Kasumi-1 (cell line): Measurements from ENCODE around the gene MME.
"Not testable (repeated sequence)": the region's sequence is repeated elsewhere in the genome, so short reads cannot be mapped to it uniquely, and the experiment has no call there.

Experiments used
- DNase-seq, 2 experiments: peaks; one replicate each; lab custom pipeline; 2025; lab: John Stamatoyannopoulos, UW

Gene MME

DNA sequence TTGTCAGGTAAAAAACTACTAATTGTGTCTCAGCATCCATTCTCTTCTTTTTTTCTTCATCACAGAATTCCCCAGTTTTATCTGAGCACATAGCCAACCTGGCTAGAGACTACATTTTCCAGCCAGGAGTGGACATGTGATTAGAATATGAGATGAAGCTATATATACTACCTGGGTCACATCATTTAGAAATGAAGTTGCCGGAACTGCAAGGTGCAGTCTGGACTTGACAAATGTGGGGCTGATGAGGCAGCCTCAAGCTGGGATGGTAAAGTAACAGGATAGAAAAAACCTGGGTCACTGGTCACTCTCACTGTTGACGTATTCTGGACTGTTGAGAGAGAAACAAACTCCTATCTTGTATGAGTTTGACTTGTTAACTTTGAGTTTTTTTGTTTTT is 113.7 kb downstream of the MME start:
- no peak for DNase-seq

DNA sequence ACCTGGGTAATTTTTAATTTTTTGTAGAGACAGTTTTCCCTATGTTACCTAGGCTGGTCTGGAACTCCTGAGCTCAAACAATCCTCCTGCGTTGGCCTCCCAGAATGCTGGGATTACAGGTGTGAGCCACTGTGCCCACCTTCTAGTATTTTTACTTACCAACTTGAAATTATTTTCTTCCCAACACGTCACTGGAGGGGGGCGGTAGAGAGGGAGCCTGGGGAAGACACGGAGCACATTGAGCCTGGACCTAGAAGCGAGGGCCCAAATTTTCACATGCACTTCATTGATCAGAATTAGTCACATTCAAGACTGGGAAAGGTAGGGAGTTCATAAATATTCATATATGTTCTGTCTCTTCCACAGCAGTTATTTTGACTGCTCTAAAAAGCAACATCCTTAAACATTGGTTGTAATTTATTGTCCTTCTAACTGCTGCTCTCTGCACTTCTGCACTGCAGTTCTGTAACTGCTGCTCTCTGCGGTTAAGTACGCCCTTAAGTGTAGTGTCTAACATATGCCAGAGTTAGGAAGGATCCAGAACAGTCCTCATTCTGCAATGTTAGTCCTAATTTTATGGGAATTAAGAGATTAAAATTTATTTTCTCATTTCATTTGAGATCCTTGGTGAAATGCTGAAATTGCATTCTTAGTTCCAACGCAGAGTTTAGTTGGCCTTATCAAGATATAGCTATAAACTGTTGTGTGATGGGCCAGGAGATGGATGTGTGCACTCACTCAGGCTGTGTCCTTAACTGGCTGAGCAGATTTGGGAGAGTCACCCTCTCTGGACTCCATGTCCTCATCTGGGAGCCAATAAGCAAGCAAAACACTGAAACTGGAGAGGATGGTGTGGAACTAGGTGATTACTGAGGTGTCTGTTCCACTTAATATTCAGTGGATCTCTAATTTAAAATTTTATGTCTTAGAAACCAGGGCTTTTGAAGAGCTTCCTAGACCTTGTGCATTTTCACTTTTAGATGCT is 115.1 kb downstream of the MME start:
- no peak for DNase-seq

DNA sequence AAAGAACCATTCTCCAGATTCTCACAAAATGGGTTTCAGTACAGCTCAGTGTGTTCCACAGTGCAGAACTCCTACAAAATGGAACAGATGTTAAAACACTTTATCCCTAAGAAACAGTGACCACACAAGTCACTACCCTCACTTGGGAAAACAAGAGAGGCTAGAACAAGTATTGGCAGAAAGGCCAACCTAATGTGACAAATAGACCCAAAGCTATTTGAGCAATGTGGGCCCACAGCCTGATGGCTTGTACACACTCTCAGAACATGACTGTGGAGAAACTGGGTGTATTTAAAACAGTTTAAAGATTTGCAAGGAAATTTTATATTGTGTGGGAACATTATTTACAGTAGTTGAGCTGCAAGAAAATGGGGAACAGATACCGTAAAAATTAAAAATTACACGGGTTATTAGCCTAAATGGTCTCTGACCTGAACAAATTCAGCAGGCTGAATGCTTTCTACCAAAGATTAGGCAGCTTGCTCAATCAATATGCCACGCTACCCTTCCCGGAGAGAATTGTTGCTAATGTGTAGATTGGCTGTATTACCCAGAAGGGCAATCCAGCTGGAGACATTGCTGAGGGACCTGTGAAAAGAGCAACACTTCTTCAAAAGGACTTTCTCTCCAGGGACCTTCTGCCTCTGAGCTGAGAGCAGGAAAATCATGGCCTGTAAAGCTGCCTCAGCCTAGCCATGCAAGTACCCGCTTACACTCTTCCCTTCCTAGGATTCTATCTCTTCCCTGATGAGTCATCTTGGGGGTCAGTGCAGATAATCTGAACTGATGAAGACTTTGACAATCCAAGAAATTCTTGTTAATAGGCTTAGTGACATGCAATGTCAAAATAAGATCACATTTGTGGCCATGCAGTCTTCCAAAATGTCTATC is 116.3 kb downstream of the MME start:
- DNase-seq: no peak

DNA sequence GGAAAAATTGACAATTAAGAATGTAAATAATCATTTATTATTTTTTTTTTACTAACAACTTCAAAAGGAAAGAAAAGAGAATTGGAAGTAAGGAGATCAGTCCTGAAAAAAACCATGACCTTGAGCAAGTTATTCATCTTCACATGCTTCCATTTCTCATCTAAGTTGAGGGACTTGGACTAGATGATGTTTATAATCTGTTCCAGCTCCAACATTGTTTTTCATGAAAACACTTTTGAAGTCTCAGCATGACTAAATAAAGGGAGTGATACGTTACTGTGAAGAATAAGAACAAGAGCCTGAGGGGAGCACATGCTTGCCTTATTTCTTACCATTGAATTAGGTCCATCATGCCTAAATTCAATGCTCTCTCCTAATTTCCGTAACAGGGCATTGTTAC is 117.7 kb downstream of the MME start:
- DNase-seq: no peak

DNA sequence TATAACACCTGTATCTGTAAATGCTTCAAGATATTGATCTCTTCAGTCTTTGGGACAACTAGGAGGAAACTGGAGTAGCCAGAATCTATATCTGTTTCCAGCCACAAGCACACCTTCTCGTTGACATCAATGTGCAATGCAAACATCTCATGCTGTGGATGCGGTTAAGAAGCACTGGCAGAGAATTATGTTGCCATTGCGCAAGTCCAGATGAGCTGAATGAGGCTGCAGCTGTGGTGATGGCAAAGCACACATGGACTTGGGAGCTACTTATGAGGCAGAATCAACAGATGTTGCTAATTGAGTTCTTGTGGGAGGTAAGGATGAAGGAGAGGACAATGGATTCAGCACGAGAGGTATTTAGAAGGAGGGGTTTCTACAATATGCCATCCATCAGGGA is 122.5 kb downstream of the MME start:
- DNase-seq: no peak

DNA sequence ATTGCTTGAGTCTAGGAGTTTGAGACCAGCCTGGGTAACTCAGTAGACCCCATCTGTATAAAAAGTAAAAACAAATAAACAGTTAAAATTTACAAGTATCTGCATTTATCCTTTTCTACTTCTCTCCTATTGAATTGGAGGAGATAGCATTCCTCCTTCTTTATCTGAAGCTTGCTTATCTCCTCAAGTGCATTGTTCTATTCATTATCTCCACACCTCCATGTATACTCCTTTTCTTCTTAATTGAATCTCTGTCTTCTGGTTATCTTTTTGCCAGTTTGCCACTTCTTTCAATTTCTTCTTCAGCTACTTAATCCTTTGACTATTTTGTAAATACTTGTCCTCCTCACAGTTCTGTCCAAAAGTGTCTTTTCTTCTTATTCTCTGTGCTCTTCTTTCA is 124.7 kb downstream of the MME start:
- DNase-seq: no peak

DNA sequence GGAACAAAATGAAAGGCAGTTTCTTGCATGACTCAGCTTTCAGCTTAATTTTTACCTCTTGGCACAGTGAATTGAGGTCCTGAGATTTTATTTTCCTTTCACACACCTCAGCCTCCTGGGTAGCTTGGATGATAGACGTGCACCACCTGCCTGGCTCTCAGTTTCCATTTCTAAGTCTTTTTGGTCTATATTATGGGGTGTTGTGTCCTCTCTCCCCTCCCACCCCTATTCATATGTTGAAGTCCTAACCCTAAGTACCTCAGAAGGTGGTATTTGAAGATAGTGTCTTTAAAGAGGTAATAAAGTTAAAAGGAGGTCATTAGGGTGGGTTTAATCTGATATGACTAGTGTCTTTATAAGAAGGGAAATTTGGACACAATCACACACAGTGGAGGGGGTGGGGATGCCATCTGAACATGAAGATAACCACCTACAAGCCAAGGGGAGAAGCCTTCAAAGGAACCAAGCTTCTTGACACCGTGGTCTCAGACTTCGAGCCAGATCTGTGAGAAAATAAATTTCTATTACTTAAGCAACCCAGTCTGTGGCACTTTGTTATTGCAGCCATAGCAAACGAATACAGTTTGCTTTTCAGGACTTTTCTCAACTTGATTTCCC is 128.2 kb downstream of the MME start:
- no peak for DNase-seq

DNA sequence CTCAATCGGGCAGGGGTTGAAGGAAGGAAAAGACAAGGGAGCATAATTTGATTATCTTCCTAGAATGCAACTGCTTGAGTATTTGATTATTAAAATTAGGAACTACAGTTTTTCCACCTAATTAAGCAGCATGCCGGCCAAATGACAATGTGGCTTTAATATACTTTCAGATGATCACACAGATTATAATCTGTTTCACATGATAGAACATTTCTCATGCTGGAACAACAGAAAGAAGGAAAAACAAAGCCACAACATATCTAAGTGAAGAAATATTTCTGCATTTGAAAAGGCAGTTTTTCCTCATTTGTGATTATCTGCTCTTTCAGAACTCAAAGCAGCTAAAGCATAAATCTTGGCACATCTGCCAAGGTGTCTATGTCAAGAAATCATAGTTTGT is 130.6 kb downstream of the MME start:
- DNase-seq: no peak

DNA sequence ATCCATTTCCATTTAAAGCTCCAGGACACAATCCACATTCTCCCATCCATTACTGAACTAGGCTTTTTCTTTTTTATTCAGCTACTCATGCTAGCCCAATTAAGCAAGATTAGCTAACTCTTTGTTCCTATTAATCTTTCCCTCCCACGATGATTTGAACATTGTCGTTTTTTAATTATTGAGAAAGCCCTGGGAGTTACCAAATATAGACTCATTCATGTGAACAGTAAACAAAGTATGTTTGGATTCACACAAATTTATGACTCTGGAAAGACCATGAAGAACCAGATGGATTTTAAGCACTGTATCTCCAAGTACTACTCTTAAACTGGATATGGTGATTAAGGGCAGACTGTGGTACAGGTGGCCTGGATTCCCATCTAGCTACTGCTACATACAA is 131.1 kb downstream of the MME start:
- no peak for DNase-seq

DNA sequence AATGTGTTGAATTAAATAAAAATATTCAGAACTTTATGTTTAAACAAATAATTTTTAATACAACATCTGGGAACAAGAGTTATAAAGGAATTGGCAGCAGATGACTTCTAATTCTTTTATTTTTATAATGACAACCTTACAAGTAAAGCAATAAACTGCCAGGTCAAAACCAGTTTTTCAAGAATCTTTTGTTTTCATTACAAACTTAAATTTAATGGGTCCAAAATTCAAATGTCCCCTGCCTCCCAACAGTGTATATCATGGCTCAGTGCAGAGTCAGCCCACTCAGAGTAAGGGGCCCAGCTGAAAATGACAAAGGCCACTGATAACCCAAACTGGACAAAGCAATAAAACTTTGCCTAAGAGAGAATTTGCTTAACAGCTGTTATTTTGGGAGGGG is 131.8 kb downstream of the MME start:
- DNase-seq: no peak

DNA sequence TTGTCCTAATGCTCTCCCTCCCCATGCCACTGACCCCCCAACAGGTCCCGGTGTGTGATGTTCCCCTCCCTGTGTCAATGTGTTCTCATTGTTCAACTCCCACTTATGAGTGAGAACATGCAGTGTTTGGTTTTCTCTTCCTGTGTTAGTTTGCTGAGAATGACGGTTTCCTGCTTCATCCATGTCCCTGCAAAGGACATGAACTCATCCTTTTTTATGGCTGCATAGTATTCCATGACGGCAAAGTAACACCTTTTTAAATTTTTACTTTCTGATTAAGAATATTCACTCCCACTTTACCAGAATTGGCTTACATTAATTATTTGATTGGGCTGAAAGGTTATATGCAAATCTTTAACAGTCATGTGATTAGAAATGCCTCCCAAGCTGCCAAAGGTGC is 135.9 kb downstream of the MME start:
- not testable (repeated sequence) for DNase-seq

DNA sequence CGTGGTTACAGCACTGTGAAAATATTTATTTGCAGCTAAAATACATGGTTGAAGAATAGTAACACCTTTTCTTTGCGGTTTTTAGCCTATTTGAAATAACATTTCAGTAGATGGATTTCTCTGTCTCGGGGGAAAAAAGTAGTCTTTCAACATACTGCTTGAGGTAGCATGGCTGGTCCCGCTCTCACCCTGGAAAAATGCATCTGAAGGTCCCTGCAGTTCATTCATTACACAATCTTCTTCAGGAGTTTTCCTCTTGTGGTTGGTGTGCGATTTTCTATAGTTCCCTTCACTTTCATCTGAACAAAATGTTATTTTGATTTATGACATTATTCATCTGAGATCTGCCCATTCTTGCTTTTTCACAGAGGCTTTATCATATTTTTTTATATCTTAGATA is 137.5 kb downstream of the MME start:
- no peak for DNase-seq

DNA sequence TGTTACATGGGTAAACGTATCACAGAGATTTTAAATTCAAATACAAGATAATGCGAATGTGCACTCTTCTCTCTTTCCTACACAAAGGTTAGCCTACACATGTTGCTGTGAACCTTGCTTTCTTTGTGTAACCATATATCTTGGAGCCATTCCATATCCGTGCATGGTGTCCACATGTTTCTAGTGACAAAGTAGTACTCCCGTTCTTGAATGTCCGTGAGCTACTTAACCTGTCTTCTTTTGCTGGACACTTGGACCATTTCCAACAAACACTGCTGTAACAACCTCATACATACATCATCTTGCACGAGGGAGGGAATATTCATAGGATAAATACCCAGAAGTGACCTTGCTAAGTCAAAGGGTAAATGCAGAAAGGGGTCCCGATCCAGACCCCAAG is 138.3 kb downstream of the MME start:
- no peak for DNase-seq

DNA sequence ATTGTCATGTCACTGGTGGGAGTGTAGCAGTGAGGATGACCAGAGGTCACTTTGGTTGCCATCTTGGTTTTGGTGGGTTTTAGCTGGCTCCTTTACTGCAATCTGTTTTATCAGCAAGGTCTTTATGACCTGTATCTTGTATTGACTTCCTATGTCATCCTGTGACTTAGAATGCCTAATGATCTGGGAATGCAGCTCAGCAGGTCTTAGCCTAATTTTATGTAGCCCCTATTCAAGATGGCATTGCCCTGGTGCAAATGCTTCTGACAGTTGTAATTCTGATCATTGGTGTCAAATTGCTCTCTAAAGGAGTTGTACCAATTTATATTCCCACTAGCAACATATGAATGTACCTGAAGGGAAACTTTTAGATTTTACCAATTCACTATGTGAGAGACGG is 139.0 kb downstream of the MME start:
- DNase-seq: no peak

DNA sequence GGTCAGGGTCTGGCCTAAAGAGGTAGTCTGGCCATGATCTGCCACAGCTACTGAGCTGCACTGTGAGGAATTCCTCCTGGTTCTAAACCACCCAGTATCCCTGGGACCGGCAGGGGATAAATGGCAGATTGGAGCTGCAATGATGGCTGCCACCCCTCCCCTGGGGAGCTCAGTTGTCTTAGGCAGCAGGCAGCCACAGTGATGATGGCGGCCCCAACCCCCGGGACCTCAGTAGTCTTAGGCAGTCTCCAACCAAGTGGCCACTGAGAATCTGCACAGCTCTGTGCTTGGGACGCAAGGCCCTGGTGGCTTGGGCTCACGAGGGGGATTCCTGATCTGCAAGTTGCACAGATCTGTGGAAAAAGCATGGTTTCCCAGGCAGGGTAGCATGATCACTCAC is 145.3 kb downstream of the MME start:
- DNase-seq: no peak

DNA sequence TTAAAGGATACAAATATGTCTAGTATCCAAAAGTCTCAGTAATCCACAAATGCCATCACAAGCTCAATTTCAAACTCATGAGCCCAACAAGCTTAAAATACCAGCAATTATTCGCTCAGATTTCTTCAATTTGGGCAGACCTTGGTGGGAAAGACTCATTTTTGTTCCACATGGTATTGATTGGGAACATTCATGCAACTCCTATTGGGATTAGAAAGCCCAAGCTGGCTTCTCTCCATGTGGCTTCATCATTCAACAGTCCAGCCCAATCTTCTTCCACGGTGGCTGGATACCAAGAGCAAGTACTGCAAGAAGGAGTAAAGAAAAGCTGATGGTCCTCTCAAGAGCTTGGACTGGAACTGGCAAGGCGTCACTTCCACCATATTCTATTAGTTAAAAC is 147.0 kb downstream of the MME start:
- no peak for DNase-seq

DNA sequence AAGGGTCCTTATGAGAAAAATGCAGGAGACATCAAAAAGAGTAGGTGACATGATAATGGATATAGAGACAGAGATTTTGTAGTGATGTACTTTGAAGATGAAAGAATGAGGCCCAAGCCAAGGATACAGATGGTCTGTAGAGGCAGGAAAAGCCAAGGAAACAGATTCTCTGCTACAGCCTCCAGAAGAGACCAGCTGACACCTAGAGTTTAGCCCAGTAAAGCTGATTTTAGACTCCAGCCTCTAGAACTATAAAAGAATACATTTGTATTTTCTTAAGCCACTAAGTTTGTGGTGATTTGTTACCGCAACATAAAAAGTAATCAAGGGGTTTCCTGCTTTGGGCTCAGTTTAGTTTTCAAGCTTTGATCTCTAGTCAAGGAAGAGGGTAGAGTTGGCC is 148.6 kb downstream of the MME start:
- DNase-seq: no peak

DNA sequence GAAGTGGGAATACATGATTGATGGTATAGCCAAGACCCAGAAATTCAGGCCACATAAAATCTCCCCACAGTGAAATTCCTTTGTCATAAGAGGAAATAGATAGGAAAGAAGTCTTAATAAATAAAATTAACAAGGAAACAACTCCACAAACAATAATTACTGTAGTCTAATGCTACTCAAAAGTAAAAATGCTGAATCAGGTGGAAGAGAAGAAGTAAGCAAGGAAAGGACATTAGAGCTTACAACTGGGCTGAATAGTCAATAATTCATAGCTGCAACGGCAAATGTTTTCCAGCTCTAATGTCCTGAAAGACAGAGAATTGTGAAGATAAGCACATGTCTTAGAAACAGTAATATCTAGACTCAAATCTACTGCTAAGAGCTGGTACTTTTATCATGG is 149.0 kb downstream of the MME start:
- DNase-seq: no peak

DNA sequence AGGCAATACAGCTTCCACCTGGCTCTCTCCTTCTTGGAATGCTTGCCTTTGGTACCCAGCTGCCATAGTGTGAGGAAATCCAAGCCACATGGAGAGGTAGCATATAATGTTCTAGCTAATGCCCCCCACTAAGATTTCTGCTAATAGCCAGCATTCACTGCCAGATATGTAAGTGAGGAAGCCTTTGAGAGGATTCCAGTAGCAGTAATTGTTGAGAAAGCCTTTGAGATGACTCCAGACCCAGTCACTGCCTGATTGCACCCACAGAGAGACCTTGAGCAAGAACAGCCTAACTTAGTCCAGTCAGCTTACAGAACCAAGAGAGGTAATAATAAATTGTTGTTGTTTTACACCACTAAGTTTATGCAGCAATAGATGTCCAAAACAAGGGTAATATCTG is 150.3 kb downstream of the MME start:
- DNase-seq: no peak

DNA sequence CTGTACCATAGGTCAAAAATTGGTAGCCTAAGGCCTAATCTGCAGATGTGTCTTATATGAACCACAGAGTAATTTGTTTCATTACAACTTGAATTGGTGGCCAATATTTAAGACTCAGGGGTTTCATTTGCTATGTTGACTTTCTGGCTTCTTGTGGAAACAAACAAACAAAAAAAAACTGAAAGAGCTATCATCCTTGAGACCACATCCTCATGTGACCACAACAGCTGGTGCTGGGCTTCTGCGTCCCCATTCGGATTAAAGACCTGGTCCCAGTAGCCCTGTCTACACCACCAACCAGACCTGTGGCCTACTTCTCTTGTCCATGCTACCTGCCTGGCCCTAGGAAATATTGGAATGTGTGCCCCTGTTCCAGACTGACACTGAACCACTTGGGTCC is 151.7 kb downstream of the MME start:
- DNase-seq: no peak

DNA sequence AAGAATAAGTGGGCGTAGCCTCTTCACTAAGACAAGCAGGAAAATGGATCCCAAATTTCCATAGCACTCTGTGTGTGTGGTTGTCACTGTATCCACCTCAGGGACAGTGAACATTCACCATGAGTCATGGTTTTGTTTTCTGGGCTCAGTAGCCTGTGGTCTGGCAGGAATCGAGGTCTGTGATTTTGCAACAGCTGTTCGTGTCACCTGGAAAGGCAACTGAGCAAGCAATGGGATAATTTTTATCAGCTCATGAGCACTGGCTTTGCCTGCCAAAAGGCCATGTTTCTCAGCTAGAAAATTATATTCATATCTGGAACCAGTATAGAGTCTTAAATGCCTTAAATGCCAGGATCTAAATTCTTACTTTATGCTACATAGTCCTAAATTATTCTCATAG is 152.5 kb downstream of the MME start:
- no peak for DNase-seq

DNA sequence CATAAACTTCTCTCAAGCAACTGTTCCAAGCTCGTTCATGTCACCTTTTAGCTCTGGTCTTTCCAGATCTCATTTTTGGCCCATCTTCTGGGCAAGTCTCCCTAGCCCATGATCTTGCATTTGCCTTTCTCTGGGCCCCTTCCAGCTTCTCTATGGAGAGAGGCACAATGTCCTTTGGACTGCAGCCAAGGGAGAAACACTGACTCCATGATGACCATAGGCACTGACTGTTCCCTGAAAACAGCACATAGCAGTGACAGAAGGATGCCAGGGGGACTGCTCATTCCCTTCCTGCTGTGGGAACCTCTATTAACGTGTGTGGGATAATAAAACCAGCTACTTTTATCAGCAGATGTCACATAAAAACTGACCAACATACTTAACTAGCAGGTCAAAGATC is 153.1 kb downstream of the MME start:
- DNase-seq: no peak
